Measurements from ENCODE around the gene HHAT. TPM values are rescaled to one million over a fixed set of nuclear protein-coding genes. Genes with fewer than 3 reads are reported as not detected.
A peak's percentile ranks its signal among the peaks of the same experiment; 100 is the strongest.
"Not testable (repeated sequence)": the region's sequence is repeated elsewhere in the genome, so short reads cannot be mapped to it uniquely, and the experiment has no call there.

Gene HHAT
- polyA plus RNA-seq, 2 of the 4 experiments (the other 2 are of a cell fraction) = 3.8 to 4.5 TPM

DNA sequence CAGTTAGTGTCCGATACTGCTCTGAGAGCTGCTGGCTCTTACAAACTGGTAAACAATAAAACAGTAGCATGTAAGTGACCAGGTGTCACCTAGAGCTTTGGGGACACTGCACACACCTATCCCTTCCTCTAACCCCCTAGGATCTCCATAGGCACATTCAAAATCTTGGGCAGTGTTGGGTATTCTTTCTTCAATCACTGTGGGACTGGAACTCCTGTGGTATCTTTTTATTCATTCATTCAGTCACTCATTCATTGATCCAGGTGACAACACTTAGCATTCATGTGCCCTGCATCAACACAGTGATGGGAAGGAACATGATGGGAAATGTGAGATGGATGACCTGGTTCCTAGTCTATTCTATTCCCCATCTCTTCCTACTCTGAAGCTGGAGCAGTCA, 73.9 kb downstream of the HHAT start (continued):
- TF ChIP-seq, protein P1, sequence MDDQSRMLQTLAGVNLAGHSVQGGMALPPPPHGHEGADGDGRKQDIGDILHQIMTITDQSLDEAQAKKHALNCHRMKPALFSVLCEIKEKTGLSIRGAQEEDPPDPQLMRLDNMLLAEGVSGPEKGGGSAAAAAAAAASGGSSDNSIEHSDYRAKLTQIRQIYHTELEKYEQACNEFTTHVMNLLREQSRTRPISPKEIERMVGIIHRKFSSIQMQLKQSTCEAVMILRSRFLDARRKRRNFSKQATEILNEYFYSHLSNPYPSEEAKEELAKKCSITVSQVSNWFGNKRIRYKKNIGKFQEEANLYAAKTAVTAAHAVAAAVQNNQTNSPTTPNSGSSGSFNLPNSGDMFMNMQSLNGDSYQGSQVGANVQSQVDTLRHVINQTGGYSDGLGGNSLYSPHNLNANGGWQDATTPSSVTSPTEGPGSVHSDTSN (IDR thresholded peaks at IDR 0.05) = no peak
- TF ChIP-seq EP300 (IDR thresholded peaks at IDR 0.05) (no peak), RARB (CRISPR knock-in tag; IDR thresholded peaks at IDR 0.05) (no peak)

DNA sequence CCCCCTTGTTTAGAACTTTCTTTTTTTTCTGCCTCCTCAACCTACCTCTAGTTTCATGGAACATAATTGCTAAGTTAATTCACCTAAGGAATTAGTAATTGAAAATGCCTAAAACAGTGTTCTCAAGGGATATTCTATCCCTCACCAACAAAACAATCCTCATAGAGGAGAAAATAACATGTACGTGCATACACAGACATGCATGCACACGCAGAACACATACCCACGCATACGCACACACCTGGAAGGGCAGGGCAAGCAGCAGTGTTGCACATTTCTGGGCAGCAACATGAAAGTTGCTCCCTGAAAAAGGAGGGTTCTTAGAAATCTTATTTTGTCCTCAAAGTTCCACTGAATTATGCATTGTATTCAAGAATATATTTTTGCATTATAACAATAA, 76.6 kb downstream of the HHAT start:
- FAIRE-seq = no peak

DNA sequence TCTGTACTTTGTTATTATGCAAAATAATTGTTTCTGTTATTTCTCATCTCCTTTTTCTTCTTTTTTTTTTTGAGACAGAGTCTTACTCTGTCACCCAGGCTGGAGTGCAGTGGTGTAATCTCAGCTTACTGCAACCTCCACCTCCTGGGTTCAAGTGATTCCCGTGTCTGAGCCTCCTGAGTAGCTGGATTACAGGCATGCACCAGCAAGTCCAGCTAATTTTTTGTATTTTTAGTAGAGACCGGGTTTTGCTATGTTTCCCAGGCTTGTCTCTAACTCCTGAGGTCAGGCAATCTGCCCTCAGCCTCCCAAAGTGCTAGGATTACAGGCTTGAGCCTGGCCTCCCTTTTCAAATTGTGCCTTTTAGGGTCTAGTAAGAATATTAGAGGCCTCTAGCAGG, 77.6 kb downstream of the HHAT start:
- not testable (repeated sequence) for H3K9me3 ChIP-seq; FAIRE-seq; H3K4me1 ChIP-seq; H3K4me2 ChIP-seq; ATAC-seq; H3K4me3 ChIP-seq; DNase-seq (ENCODE audit: low read depth in 1 of 2, low spot score in 1 of 2)
- ChIA-PET POLR2A (interaction anchor here (1.0 kb wide), 1 partner anchor 728 kb away, joined by 3 read pairs; no protein-coding TSS in a partner anchor), CTCF (interaction anchor here (0.6 to 20.0 kb wide), 29 partner anchors 9 to 1107 kb away, joined by 3 to 388 read pairs (median 6); partner anchors contain the start of gene KCNH1)
- peak overlapping the region in 1 of 2 experiments; percentile 55; a peak in 4 of 6 replicates for H3K27ac ChIP-seq
- WGBS (ENCODE audit: missing lambda C conversion rate) = 56% methylated on average over 2 of the region's 2 CpGs

More for the DNA sequence above, 76.6 kb downstream of the HHAT start:
- Histone ChIP-seq H3K4me2 (no peak overlapping the region), H3K9me3 (no peaks in the 10 kb centered on the region), H3K4me1 (peaks cover 5% of the 10 kb centered on the region), H3K27ac (no peak overlapping the region), H3K4me3 (no peak overlapping the region)
- DNase-seq (ENCODE audit: low read depth in 1 of 2, low spot score in 1 of 2) (no peak), ATAC-seq (no peak)
- no peak for TF ChIP-seq HOXA7 (CRISPR knock-in tag; IDR thresholded peaks at IDR 0.05)
- TF ChIP-seq, protein P2, sequence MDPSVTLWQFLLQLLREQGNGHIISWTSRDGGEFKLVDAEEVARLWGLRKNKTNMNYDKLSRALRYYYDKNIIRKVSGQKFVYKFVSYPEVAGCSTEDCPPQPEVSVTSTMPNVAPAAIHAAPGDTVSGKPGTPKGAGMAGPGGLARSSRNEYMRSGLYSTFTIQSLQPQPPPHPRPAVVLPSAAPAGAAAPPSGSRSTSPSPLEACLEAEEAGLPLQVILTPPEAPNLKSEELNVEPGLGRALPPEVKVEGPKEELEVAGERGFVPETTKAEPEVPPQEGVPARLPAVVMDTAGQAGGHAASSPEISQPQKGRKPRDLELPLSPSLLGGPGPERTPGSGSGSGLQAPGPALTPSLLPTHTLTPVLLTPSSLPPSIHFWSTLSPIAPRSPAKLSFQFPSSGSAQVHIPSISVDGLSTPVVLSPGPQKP (IDR thresholded peaks at IDR 0.05; ENCODE audit: low read depth, low read length) = no peak
- TF ChIP-seq MAZ (IDR thresholded peaks at IDR 0.05; ENCODE audit: borderline replicate concordance, low read depth, low read length) = no peak
- no peak for TF ChIP-seq RNF2 (IDR thresholded peaks at IDR 0.05; ENCODE audit: borderline replicate concordance, low read depth)
- TF ChIP-seq RARB (CRISPR knock-in tag; IDR thresholded peaks at IDR 0.05) = no peak
- TF ChIP-seq ESRRA (IDR thresholded peaks at IDR 0.05; ENCODE audit: borderline replicate concordance, low read length) = no peak
- no peak for TF ChIP-seq HOXB5 (CRISPR knock-in tag; IDR thresholded peaks at IDR 0.05)
- no peak for TF ChIP-seq GATA3 (IDR thresholded peaks at IDR 0.05; ENCODE audit: borderline replicate concordance)
- no peak for TF ChIP-seq KDM5A (IDR thresholded peaks at IDR 0.05)
- no peak for TF ChIP-seq FOSL2 (IDR thresholded peaks at IDR 0.05)
- no peak for TF ChIP-seq FOSL2 (CRISPR knock-in tag; IDR thresholded peaks at IDR 0.05)
- TF ChIP-seq MAFK (IDR thresholded peaks at IDR 0.05; ENCODE audit: partially characterized antibody) = no peak
- TF ChIP-seq CHD4 (IDR thresholded peaks at IDR 0.05; ENCODE audit: borderline replicate concordance) = no peak
- no peak for TF ChIP-seq SMC3 (IDR thresholded peaks at IDR 0.05)
- TF ChIP-seq JUNB (IDR thresholded peaks at IDR 0.05) = no peak
- TF ChIP-seq FOXS1 (CRISPR knock-in tag; IDR thresholded peaks at IDR 0.05) = no peak
- TF ChIP-seq BHLHE40 (IDR thresholded peaks at IDR 0.05; ENCODE audit: low read depth, low read length) = no peak
- no peak for TF ChIP-seq MYC (IDR thresholded peaks at IDR 0.05; ENCODE audit: borderline replicate concordance, low read length)
- TF ChIP-seq HEYL (CRISPR knock-in tag; IDR thresholded peaks at IDR 0.05) = no peak
- TF ChIP-seq, protein P1 (IDR thresholded peaks at IDR 0.05) = no peak
- WGBS (ENCODE audit: missing lambda C conversion rate) = 67% methylated on average over 4 of the region's 4 CpGs
- ChIA-PET POLR2A (no interaction called here), CTCF (interaction anchor here (1.1 to 20.0 kb wide), 6 partner anchors 26 to 731 kb away, joined by 3 to 388 read pairs (median 20); partner anchors contain the start of gene KCNH1)
